K562 (cell line): ENCODE data around the gene PCDH12. TPM values are rescaled to one million over a fixed set of nuclear protein-coding genes. Genes with fewer than 3 reads are reported as not detected.

Source experiments
- ATAC-seq: fragments of 200-7000 bp; cut with Tn5 transposase; 3 replicates; pipeline ENCODE4 v1.9.1; 2020; ENCODE audit warnings: moderate library complexity
- BruUV-seq: library from RNA; stranded (reverse); fragments of 400-500 nt; replicated peaks from 2 replicates; lab custom pipeline; 2021; lab: Mats Ljungman, UMichigan
- CTCF ChIA-PET: fragments of 300-600 bp; formaldehyde crosslinking; extraction: SDS; loops from one replicate; lab custom pipeline; 2021; ENCODE audit warnings: low intra/inter-chr PET ratio; lab: Yijun Ruan, JAX
- POLR2A ChIA-PET: fragments of 300-600, 350-650 bp; sonication (Branson Sonifier 250); formaldehyde crosslinking; extraction: SDS; loops from one replicate; lab custom pipeline; 2021; ENCODE audit warnings: antibody characterized with exemption, inconsistent platforms; lab: Yijun Ruan, JAX
- DNase-seq, 4 experiments: peaks; one replicate each; pipeline versions ENCODE4 v3.0.0 to v3.0.0-alpha.2; 2011 to 2018; ENCODE audit warnings: low spot score in 3 of 4, mixed read lengths in 3 of 4; ENCODE audit errors: extremely low read depth in 1 of 4
- FAIRE-seq: peaks from 2 replicates; lab custom pipeline; 2011; peaks lifted over from hg19 to GRCh38; lab: Jason Lieb, UNC
- H2AFZ ChIP-seq: 2 replicates; pipeline ENCODE4 v1.6.0; 2011; ENCODE audit warnings: low read depth, low read length, control low read depth, inconsistent platforms
- H3K27ac ChIP-seq: fragments of 200-600 bp; 3 replicates; pipeline ENCODE4 v1.8.0; 2011; ENCODE audit warnings: low read depth, mild to moderate bottlenecking, control low read depth, inconsistent platforms, low read length, moderate library complexity, mixed read lengths; ENCODE audit errors: extremely low read depth
- H3K27me3 ChIP-seq, 2 experiments: fragments of 300-600 bp in 1 of 2; 2 replicates in 1 of 2; 3 replicates in 1 of 2; pipeline versions ENCODE4 v1.6.0 to v1.8.0; 2011; ENCODE audit warnings: inconsistent platforms in 2 of 2, low read length in 2 of 2, mild to moderate bottlenecking in 1 of 2, mixed read lengths in 1 of 2, moderate library complexity in 1 of 2; ENCODE audit not compliant: control insufficient read depth in 2 of 2, insufficient read depth in 2 of 2
- H3K36me3 ChIP-seq: fragments of 300-600 bp; 3 replicates; pipeline ENCODE4 v1.8.0; 2011; ENCODE audit warnings: mild to moderate bottlenecking, low read length, inconsistent platforms; ENCODE audit not compliant: control insufficient read depth, insufficient read depth
- H3K4me1 ChIP-seq, 2 experiments: fragments of 200-600 bp in 1 of 2; replicated peaks in 1 of 2; 2 replicates in 1 of 2; 3 replicates in 1 of 2; pipeline versions ENCODE4 v1.5.1 to v1.8.0; 2011; ENCODE audit warnings: inconsistent platforms in 2 of 2, low read length in 2 of 2, mild to moderate bottlenecking in 1 of 2, mixed read lengths in 1 of 2, moderate library complexity in 1 of 2; ENCODE audit not compliant: control insufficient read depth in 2 of 2, insufficient read depth in 2 of 2
- H3K4me2 ChIP-seq: 2 replicates; pipeline ENCODE4 v1.6.1; 2011; ENCODE audit warnings: low read length, control low read depth, inconsistent platforms, mixed read lengths; ENCODE audit not compliant: insufficient read depth
- H3K4me3 ChIP-seq: fragments of 200-600 bp; sonication (generic), shearing (Covaris generic); 2 replicates; pipeline ENCODE4 v1.5.1; 2016; ENCODE audit warnings: control low read depth, inconsistent platforms
- H3K79me2 ChIP-seq: fragments of 200-600 bp; 3 replicates; pipeline ENCODE4 v1.8.0; 2011; ENCODE audit warnings: low read length, inconsistent platforms; ENCODE audit not compliant: control insufficient read depth, insufficient read depth
- H3K9ac ChIP-seq, 2 experiments: 2 replicates each; pipeline versions ENCODE4 v1.6.0 to v1.6.1; 2011; ENCODE audit warnings: low read depth in 2 of 2, low read length in 2 of 2, control low read depth in 1 of 2, inconsistent platforms in 1 of 2, mild to moderate bottlenecking in 1 of 2, mixed read lengths in 1 of 2; ENCODE audit not compliant: insufficient read depth in 1 of 2
- H3K9me1 ChIP-seq: one replicate; pipeline ENCODE4 v1.6.0; 2011; ENCODE audit warnings: inconsistent platforms, mild to moderate bottlenecking, low read length, moderate library complexity; ENCODE audit not compliant: control insufficient read depth, insufficient read depth
- H3K9me3 ChIP-seq: replicated peaks from 2 replicates; pipeline ENCODE4 v1.5.1; 2011; ENCODE audit warnings: low read depth, low read length, inconsistent platforms; ENCODE audit not compliant: control insufficient read depth, insufficient read depth
- H4K20me1 ChIP-seq: replicated peaks from 2 replicates; pipeline ENCODE4 v1.6.1; 2011; ENCODE audit warnings: low read length, inconsistent platforms, mixed read lengths; ENCODE audit not compliant: control insufficient read depth, insufficient read depth
- ADNP ChIP-seq: fragments of 200-800 bp; sonication (Bioruptor generic); IDR thresholded peaks from 2 replicates; pipeline ENCODE4 v1.6.1; 2016; ENCODE audit warnings: missing genetic modification characterization, missing compliant biosample characterization
- CHD1 ChIP-seq: fragments of 200-600 bp; sonication (generic); IDR thresholded peaks from one replicate; pipeline ENCODE4 v1.6.1; 2012; ENCODE audit warnings: mild to moderate bottlenecking, moderate library complexity, low read length, inconsistent platforms
- NR4A1 ChIP-seq, 2 experiments: fragments of 250-450 bp in 1 of 2; fragments of 450-650 bp in 1 of 2; sonication (Bioruptor Pico) in 1 of 2; IDR thresholded peaks; 2 replicates each; pipeline versions ENCODE4 v1.4.0 to v1.6.1; 2016 to 2020; ENCODE audit warnings: mild to moderate bottlenecking in 2 of 2, missing compliant biosample characterization in 1 of 2, missing genetic modification characterization in 1 of 2, moderate library complexity in 1 of 2
- SMARCA4 ChIP-seq: fragments of 450-650 bp; IDR thresholded peaks from 2 replicates; pipeline ENCODE4 v1.6.1; 2016
- ZNF324 ChIP-seq: fragments of 250-450 bp; sonication (Bioruptor Pico); IDR thresholded peaks from 2 replicates; pipeline ENCODE4 v1.4.0; 2020; ENCODE audit warnings: mild to moderate bottlenecking
- ZNF668 ChIP-seq: fragments of 250-450 bp; sonication (Bioruptor Pico); IDR thresholded peaks from 2 replicates; pipeline ENCODE4 v1.8.0; 2022; ENCODE audit warnings: mild to moderate bottlenecking, inconsistent platforms
- ZNF77 ChIP-seq: fragments of 250-450 bp; sonication (Bioruptor Pico); IDR thresholded peaks from 2 replicates; pipeline ENCODE4 v1.5.0; 2020
- WGBS: fragments of 100-300 bp; shearing (Covaris generic); methylation state at CpG from one replicate; pipeline ENCODE4 v1.1.6; 2016; ENCODE audit warnings: low coverage, mixed read lengths; ENCODE audit not compliant: insufficient coverage; ENCODE audit errors: missing lambda C conversion rate; 5-methylcytosine and 5-hydroxymethylcytosine counted together
- in situ Hi-C: fragments of 300-500 bp; cut with MboI; formaldehyde crosslinking; loops from 4 replicates; pipeline ENCODE4 v1.15.0; 2018; ENCODE audit warnings: inconsistent platforms, mixed read lengths
- intact Hi-C: fragments of 100-400 bp; cut with micrococcal nuclease; formaldehyde crosslinking; loops from 2 replicates; pipeline ENCODE4 v1.14.2; 2022
- polyA plus RNA-seq, 8 experiments: library from polyadenylated mRNA; depleted of rRNA in 4 of 8; stranded (reverse) in 5 of 8; unstranded in 3 of 8; fragments of >200 nt; fragmentation: Nextera tagmentation in 2 of 8; fragmentation: Illumina TruSeq in 1 of 8; extraction: Ambion mirVana in 2 of 8; extraction: Trizol in 1 of 8; gene quantifications; 2 replicates each; pipeline versions ENCODE4 v1.2.1 to v1.2.3, GENCODE V29; 2011 to 2014; ENCODE audit warnings: inconsistent platforms in 1 of 8, missing spikeins in 1 of 8
- total RNA-seq, 7 experiments: library from RNA; depleted of rRNA in 6 of 7; stranded (reverse); fragments of >200 nt in 6 of 7; fragmentation: Illumina TruSeq in 2 of 7; extraction: Trizol in 2 of 7; gene quantifications; 2 replicates each; pipeline versions ENCODE4 v1.2.1 to v1.2.3, GENCODE V29; 2011 to 2021; ENCODE audit warnings: low replicate concordance in 1 of 7
- TF ChIP-seq, protein P1 (sequence below): IDR thresholded peaks from 2 replicates; pipeline ENCODE4 v1.6.1; 2011; ENCODE audit warnings: borderline replicate concordance, low read depth, mild to moderate bottlenecking, moderate library complexity, low read length; ENCODE audit not compliant: insufficient read depth, poor library complexity, severe bottlenecking

Gene PCDH12
- total and polyA plus RNA-seq, 9 of the 15 experiments (the other 6 are each of a cell fraction or from before 2014, with no cell fraction given) = 0.01 to 0.04 (median 0.01) TPM; not detected in 4

GRCh38 chr5:141903261-141903660 is 54.7 kb downstream of the PCDH12 start:
- no peak; the same call in 2 of the 3 replicates for ATAC-seq
- no peak for FAIRE-seq
- Histone ChIP-seq H3K4me2 (no peak overlapping the region), H3K4me1 (peaks cover 15 to 19% of the 10 kb centered on the region in 2 experiments), H3K27ac (no peak overlapping the region), H3K4me3 (no peak overlapping the region), H3K79me2 (no peaks in the 10 kb centered on the region), H3K9me3 (no peaks in the 10 kb centered on the region), H2AFZ (peak overlapping the region; percentile 77), H3K36me3 (no peaks in the 10 kb centered on the region), H3K9ac (0 out of 4 replicates have a peak overlapping the region, but pooled peaks of 1 of the 2 experiments have one; percentile 29), H3K27me3 (no peaks in the 10 kb centered on the region; a peak in 1 of 5 replicates), H3K9me1 (no peaks in the 10 kb centered on the region), H4K20me1 (no peaks in the 10 kb centered on the region)
- CTCF ChIA-PET = no interaction called here
- TF ChIP-seq NR4A1 (CRISPR knock-in tag; IDR thresholded peaks at IDR 0.05) = no peak
- no peak for TF ChIP-seq NR4A1 (tag; IDR thresholded peaks at IDR 0.05)
- no peak for TF ChIP-seq ZNF668 (CRISPR knock-in tag)
- TF ChIP-seq, protein P1, sequence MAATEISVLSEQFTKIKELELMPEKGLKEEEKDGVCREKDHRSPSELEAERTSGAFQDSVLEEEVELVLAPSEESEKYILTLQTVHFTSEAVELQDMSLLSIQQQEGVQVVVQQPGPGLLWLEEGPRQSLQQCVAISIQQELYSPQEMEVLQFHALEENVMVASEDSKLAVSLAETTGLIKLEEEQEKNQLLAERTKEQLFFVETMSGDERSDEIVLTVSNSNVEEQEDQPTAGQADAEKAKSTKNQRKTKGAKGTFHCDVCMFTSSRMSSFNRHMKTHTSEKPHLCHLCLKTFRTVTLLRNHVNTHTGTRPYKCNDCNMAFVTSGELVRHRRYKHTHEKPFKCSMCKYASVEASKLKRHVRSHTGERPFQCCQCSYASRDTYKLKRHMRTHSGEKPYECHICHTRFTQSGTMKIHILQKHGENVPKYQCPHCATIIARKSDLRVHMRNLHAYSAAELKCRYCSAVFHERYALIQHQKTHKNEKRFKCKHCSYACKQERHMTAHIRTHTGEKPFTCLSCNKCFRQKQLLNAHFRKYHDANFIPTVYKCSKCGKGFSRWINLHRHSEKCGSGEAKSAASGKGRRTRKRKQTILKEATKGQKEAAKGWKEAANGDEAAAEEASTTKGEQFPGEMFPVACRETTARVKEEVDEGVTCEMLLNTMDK = no peak
- TF ChIP-seq ZNF77 (CRISPR knock-in tag) = no peak
- TF ChIP-seq ADNP (tag) = no peak
- no peak for TF ChIP-seq CHD1
- TF ChIP-seq ZNF324 = no peak
- TF ChIP-seq SMARCA4 = no peak
- POLR2A ChIA-PET = interaction anchor here (0.9 to 1.4 kb wide), 2 partner anchors 11 to 21 kb away, joined by 3 to 6 read pairs; partner anchors contain the start of gene DELE1
- in situ Hi-C loops (no loop called here), intact Hi-C loops (no loop called here)
- 34% methylated on average over 4 of the region's 4 CpGs for WGBS
- BruUV-seq = no TSS peak
- no peak for DNase-seq
